ENCODE data around the gene PPM1K.

Gene PPM1K

DNA sequence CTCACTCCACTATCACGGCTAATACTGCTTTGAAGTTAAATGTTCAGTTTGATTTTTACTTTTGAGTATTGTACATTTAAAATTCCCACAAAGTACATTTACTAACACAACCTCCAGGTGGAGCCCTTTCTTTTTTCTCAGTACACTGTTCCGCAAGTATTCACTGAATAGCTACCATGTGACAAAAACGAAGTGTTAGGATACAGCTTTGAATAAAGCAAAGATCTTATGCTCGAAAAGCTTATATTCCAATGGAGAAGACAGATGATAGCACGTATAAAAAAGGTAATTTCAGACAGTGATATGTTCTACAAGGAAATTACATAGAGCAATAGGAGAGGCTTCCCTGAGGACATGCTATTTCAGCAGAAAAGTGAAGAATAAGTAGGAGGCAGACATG lies 65.3 kb downstream of the PPM1K start:
- no peaks in the 10 kb centered on the region for H3F3A ChIP-seq (ENCODE audit: low read depth)
- no peaks in the 10 kb centered on the region for H4K20me1 ChIP-seq (ENCODE audit: insufficient read depth, low read length, poor library complexity, severe bottlenecking)
- peak overlapping the region; percentile 90; the same call in 1 of the 2 replicates for H2AFZ ChIP-seq (ENCODE audit: low read length)
- H3K9ac ChIP-seq (ENCODE audit: low read depth, low read length, poor library complexity, severe bottlenecking) = no peak overlapping the region
- no peaks in the 10 kb centered on the region for H3K9me2 ChIP-seq (replicated peaks; ENCODE audit: low read depth, low read length)
- H3K4me2 ChIP-seq (ENCODE audit: low read depth, low read length, poor library complexity, severe bottlenecking) = peak overlapping the region; percentile 58
- peak overlapping the region; percentile 49 for H3K4me3 ChIP-seq (ENCODE audit: low read length, poor library complexity, severe bottlenecking)
- no peaks in the 10 kb centered on the region for H3K4me1 ChIP-seq (ENCODE audit: insufficient read depth, low read length, poor library complexity, severe bottlenecking)
- H3K79me2 ChIP-seq (ENCODE audit: insufficient read depth, low read length) = no peaks in the 10 kb centered on the region
- TF ChIP-seq EZH2phosphoT487 (IDR thresholded peaks at IDR 0.05; ENCODE audit: borderline replicate concordance) = no peak
- TF ChIP-seq, protein P1, sequence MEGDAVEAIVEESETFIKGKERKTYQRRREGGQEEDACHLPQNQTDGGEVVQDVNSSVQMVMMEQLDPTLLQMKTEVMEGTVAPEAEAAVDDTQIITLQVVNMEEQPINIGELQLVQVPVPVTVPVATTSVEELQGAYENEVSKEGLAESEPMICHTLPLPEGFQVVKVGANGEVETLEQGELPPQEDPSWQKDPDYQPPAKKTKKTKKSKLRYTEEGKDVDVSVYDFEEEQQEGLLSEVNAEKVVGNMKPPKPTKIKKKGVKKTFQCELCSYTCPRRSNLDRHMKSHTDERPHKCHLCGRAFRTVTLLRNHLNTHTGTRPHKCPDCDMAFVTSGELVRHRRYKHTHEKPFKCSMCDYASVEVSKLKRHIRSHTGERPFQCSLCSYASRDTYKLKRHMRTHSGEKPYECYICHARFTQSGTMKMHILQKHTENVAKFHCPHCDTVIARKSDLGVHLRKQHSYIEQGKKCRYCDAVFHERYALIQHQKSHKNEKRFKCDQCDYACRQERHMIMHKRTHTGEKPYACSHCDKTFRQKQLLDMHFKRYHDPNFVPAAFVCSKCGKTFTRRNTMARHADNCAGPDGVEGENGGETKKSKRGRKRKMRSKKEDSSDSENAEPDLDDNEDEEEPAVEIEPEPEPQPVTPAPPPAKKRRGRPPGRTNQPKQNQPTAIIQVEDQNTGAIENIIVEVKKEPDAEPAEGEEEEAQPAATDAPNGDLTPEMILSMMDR (conservative IDR thresholded peaks at IDR 0.05; ENCODE audit: low read length) = peak; percentile 78
- H3K36me3 ChIP-seq (ENCODE audit: insufficient read depth, low read length) = no peaks in the 10 kb centered on the region
- no peaks in the 10 kb centered on the region for H3K9me3 ChIP-seq (ENCODE audit: insufficient read depth, low read depth, low read length)
- H3K27me3 ChIP-seq (ENCODE audit: insufficient read depth, low read length, poor library complexity, severe bottlenecking) = no peaks in the 10 kb centered on the region

DNA sequence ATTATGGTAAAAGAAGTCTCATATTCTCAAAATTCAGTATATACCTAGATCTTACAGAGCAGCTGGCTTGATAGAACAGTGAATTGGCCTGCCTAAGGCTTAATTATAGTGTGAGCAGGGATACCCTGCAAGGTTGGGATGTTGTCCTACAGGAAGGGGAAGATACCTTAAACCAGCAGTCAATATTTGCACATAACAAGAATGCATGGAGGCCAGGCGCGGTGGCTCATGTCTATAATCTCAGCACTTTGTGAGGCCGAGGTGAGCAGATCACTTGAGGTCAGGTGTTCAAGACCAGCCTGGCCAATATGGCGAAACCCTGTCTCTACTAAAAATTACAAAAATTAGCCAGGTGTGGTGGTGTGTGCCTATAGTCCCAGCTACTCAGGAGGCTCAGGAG lies 67.2 kb downstream of the PPM1K start:
- Histone ChIP-seq H3K4me2 (ENCODE audit: low read depth, low read length, poor library complexity, severe bottlenecking) (no peak overlapping the region), H3K79me2 (ENCODE audit: insufficient read depth, low read length) (no peaks in the 10 kb centered on the region), H3F3A (ENCODE audit: low read depth) (no peaks in the 10 kb centered on the region), H2AFZ (ENCODE audit: low read length) (no peak overlapping the region), H3K9ac (ENCODE audit: low read depth, low read length, poor library complexity, severe bottlenecking) (no peak overlapping the region), H3K36me3 (ENCODE audit: insufficient read depth, low read length) (no peaks in the 10 kb centered on the region), H4K20me1 (ENCODE audit: insufficient read depth, low read length, poor library complexity, severe bottlenecking) (no peaks in the 10 kb centered on the region), H3K4me1 (ENCODE audit: insufficient read depth, low read length, poor library complexity, severe bottlenecking) (no peaks in the 10 kb centered on the region), H3K9me3 (ENCODE audit: insufficient read depth, low read depth, low read length) (no peaks in the 10 kb centered on the region), H3K4me3 (ENCODE audit: low read length, poor library complexity, severe bottlenecking) (no peak overlapping the region), H3K27me3 (ENCODE audit: insufficient read depth, low read length, poor library complexity, severe bottlenecking) (no peaks in the 10 kb centered on the region), H3K9me2 (replicated peaks; ENCODE audit: low read depth, low read length) (no peaks in the 10 kb centered on the region)
- TF ChIP-seq, protein P1 (conservative IDR thresholded peaks at IDR 0.05; ENCODE audit: low read length) = no peak
- TF ChIP-seq EZH2phosphoT487 (IDR thresholded peaks at IDR 0.05; ENCODE audit: borderline replicate concordance) = no peak

DNA sequence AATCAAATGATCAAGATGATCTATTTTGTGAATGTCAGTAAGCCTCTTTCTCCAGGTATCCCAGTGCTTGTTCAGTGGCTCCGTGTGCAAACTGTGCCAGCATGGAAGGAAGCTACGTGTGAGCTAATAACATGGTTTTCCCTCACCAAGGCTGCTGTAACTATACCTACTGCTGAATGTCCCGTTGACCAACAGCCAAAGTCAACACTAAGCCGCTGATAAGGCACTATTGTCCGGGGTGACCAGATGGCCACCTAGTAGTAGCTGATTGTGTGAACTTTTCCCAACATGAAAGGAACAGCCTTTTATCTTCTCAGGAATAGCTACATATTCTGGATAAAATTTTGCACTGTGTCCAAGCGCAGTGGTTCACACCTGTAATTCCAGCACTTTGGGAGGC lies 68.0 kb downstream of the PPM1K start:
- Histone ChIP-seq H3F3A (ENCODE audit: low read depth) (no peaks in the 10 kb centered on the region), H3K27me3 (ENCODE audit: insufficient read depth, low read length, poor library complexity, severe bottlenecking) (no peaks in the 10 kb centered on the region), H3K9me2 (replicated peaks; ENCODE audit: low read depth, low read length) (no peaks in the 10 kb centered on the region), H3K79me2 (ENCODE audit: insufficient read depth, low read length) (no peaks in the 10 kb centered on the region), H3K4me2 (ENCODE audit: low read depth, low read length, poor library complexity, severe bottlenecking) (no peak overlapping the region), H3K4me3 (ENCODE audit: low read length, poor library complexity, severe bottlenecking) (no peak overlapping the region), H2AFZ (ENCODE audit: low read length) (no peak overlapping the region), H3K9me3 (ENCODE audit: insufficient read depth, low read depth, low read length) (no peaks in the 10 kb centered on the region), H4K20me1 (ENCODE audit: insufficient read depth, low read length, poor library complexity, severe bottlenecking) (no peaks in the 10 kb centered on the region), H3K36me3 (ENCODE audit: insufficient read depth, low read length) (no peaks in the 10 kb centered on the region), H3K4me1 (ENCODE audit: insufficient read depth, low read length, poor library complexity, severe bottlenecking) (no peaks in the 10 kb centered on the region), H3K9ac (ENCODE audit: low read depth, low read length, poor library complexity, severe bottlenecking) (no peak overlapping the region)
- TF ChIP-seq EZH2phosphoT487 (IDR thresholded peaks at IDR 0.05; ENCODE audit: borderline replicate concordance) = no peak
- TF ChIP-seq, protein P1 (conservative IDR thresholded peaks at IDR 0.05; ENCODE audit: low read length) = no peak

Data from Loucy (cell line).